ENCODE results near the gene ANKHD1.

DNA sequence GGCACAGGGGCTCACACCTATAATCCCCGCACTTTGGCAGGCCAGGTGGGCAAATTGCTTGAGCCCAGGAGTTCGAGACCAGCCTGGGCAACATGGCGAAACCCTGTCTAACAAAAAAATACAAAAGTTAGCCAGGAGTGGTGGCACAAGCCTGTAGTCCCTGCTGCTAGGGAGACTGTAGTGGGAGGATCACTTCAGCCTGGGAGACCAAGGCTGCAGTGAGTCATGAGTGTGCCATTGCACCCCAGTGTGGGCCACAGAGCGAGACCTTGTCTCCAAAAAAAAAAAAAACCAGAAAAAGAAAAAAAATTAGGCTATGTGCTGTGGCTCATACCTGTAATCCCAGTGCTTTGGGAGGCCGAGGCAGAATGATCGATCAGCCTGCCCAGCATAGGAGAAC, 87.3 kb downstream of the ANKHD1 start:
- no peak for TF ChIP-seq POLR2AphosphoS5 (IDR thresholded peaks at IDR 0.05; ENCODE audit: borderline replicate concordance, low read depth, low read length)
- no peak for TF ChIP-seq EZH2 (IDR thresholded peaks at IDR 0.05)
- TF ChIP-seq FOXP2 (optimal IDR thresholded peaks at IDR 0.05; ENCODE audit: control extremely low read depth, extremely low read length, insufficient read depth): no peak

Data from SK-N-MC (cell line).